B cell (primary cell): ENCODE results near the gene IFNL3. TPM values are rescaled to one million over a fixed set of nuclear protein-coding genes. Genes with fewer than 3 reads are reported as not detected.
"Not testable (repeated sequence)": the region's sequence is repeated elsewhere in the genome, so short reads cannot be mapped to it uniquely, and the experiment has no call there.

Experiments used
- ATAC-seq: fragments of 200-7000 bp; cut with Tn5 transposase; one replicate; pipeline ENCODE4 v1.10.0; 2021; ENCODE audit warnings: low read depth, mild to moderate bottlenecking, moderate number of reproducible peaks, moderate library complexity
- CTCF ChIA-PET: fragments of 350-600 bp; sonication (Branson Sonifier 250); formaldehyde crosslinking; loops from one replicate; lab custom pipeline; 2021; ENCODE audit warnings: antibody characterized with exemption, inconsistent platforms; lab: Charles Lee
- POLR2A ChIA-PET: fragments of 350-600 bp; sonication (Branson Sonifier 250); formaldehyde crosslinking; loops from one replicate; lab custom pipeline; 2021; ENCODE audit warnings: antibody characterized with exemption; lab: Charles Lee
- DNase-seq: peaks from one replicate; pipeline ENCODE4 v3.0.0; 2013
- H2AFZ ChIP-seq: 2 replicates; pipeline ENCODE4 v1.6.1; 2012; ENCODE audit warnings: mild to moderate bottlenecking, low read depth, low read length; ENCODE audit not compliant: insufficient read depth, poor library complexity, severe bottlenecking
- H3K27ac ChIP-seq, 2 donors: 1 replicate in 1 of 2; 2 replicates in 1 of 2; pipeline ENCODE4 v1.5.1; 2012 to 2013; ENCODE audit warnings: low read length in 2 of 2, mild to moderate bottlenecking in 2 of 2, moderate library complexity in 1 of 2
- H3K27me3 ChIP-seq, 4 experiments: fragments of 200-600 bp in 1 of 4; sonication (generic) in 1 of 4; replicated peaks in 1 of 4; 1 replicate in 2 of 4; 2 replicates in 2 of 4; pipeline versions ENCODE4 v1.6.1 to v1.7.0; 2013 to 2016; ENCODE audit warnings: low read length in 3 of 4, mild to moderate bottlenecking in 2 of 4, mixed read lengths in 1 of 4, moderate library complexity in 1 of 4; ENCODE audit not compliant: insufficient read depth in 4 of 4, control insufficient read depth in 3 of 4; ENCODE audit errors: control extremely low read depth in 1 of 4
- H3K36me3 ChIP-seq, 2 experiments: replicated peaks in 1 of 2; 1 replicate in 1 of 2; 2 replicates in 1 of 2; pipeline versions ENCODE4 v1.6.1 to v1.7.1; 2013; ENCODE audit warnings: low read length in 1 of 2; ENCODE audit not compliant: insufficient read depth in 2 of 2, control insufficient read depth in 1 of 2; ENCODE audit errors: control extremely low read depth in 1 of 2, extremely low read depth in 1 of 2
- H3K4me1 ChIP-seq, 2 donors: fragments of 200-600 bp in 1 of 2; sonication (generic) in 1 of 2; 1 replicate in 1 of 2; 2 replicates in 1 of 2; pipeline versions ENCODE4 v1.5.1 to v1.6.1; 2013 to 2017; ENCODE audit warnings: low read length in 2 of 2; ENCODE audit not compliant: control insufficient read depth in 2 of 2, insufficient read depth in 2 of 2
- H3K4me2 ChIP-seq: replicated peaks from 2 replicates; pipeline ENCODE3; 2012; ENCODE audit warnings: mild to moderate bottlenecking, low read depth, low read length; ENCODE audit not compliant: poor library complexity, severe bottlenecking
- H3K4me3 ChIP-seq, 5 experiments: fragments of 200-600 bp in 1 of 5; sonication (generic) in 1 of 5; 1 replicate in 3 of 5; 2 replicates in 2 of 5; pipeline versions ENCODE4 v1.5.1 to v1.7.0; 2011 to 2016; ENCODE audit warnings: low read length in 4 of 5, mild to moderate bottlenecking in 4 of 5, low read depth in 2 of 5, control low read depth in 1 of 5, moderate library complexity in 1 of 5; ENCODE audit not compliant: insufficient read depth in 1 of 5; ENCODE audit errors: control extremely low read depth in 1 of 5, extremely low read depth in 1 of 5
- H3K79me2 ChIP-seq: fragments of 200-600 bp; sonication (generic); one replicate; pipeline ENCODE4 v1.6.0; 2016; ENCODE audit warnings: low read length; ENCODE audit not compliant: control insufficient read depth, insufficient read depth
- H3K9ac ChIP-seq: fragments of 200-600 bp; sonication (generic); 2 replicates; pipeline ENCODE4 v1.6.1; 2017; ENCODE audit warnings: mild to moderate bottlenecking, low read length, moderate library complexity
- H3K9me3 ChIP-seq, 3 donors: one replicate each; pipeline versions ENCODE4 v1.6.1 to v1.7.1; 2013; ENCODE audit warnings: low read length in 2 of 3; ENCODE audit not compliant: control insufficient read depth in 2 of 3, insufficient read depth in 1 of 3; ENCODE audit errors: control extremely low read depth in 1 of 3
- H4K20me1 ChIP-seq: 2 replicates; pipeline ENCODE4 v1.6.0; 2012; ENCODE audit warnings: mild to moderate bottlenecking, low read length; ENCODE audit not compliant: insufficient read depth, control insufficient read depth, poor library complexity, severe bottlenecking
- H3K27ac Mint-ChIP-seq: one replicate; pipeline ENCODE4 v1.8.0; 2021; ENCODE audit warnings: mixed read lengths
- H3K27me3 Mint-ChIP-seq: one replicate; pipeline ENCODE4 v1.8.0; 2021; ENCODE audit warnings: mixed read lengths
- H3K4me1 Mint-ChIP-seq: one replicate; pipeline ENCODE4 v1.8.0; 2021; ENCODE audit warnings: mixed read lengths
- H3K4me3 Mint-ChIP-seq: one replicate; pipeline ENCODE4 v1.8.0; 2021; ENCODE audit warnings: mixed read lengths
- H3K9me3 Mint-ChIP-seq: one replicate; pipeline ENCODE4 v1.8.0; 2022; ENCODE audit warnings: mixed read lengths; ENCODE audit not compliant: insufficient read depth
- CTCF ChIP-seq: fragments of 200-600 bp; IDR thresholded peaks from one replicate; pipeline ENCODE4 v1.8.0; 2022; ENCODE audit warnings: antibody characterized with exemption, mild to moderate bottlenecking
- EZH2 ChIP-seq: IDR thresholded peaks from 2 replicates; pipeline ENCODE4 v1.6.1; 2012; ENCODE audit warnings: borderline replicate concordance, low read depth, mild to moderate bottlenecking, moderate library complexity, low read length; ENCODE audit not compliant: insufficient read depth, poor library complexity, severe bottlenecking
- WGBS: methylation state at CpG from one replicate; pipeline ENCODE4 v1.1.5; 2013; ENCODE audit warnings: missing lambda C conversion rate; ENCODE audit not compliant: insufficient coverage; 5-methylcytosine and 5-hydroxymethylcytosine counted together
- intact Hi-C: fragments of 100-400 bp; cut with micrococcal nuclease; formaldehyde crosslinking; loops from one replicate; pipeline ENCODE4 v1.10.0; 2022
- polyA plus RNA-seq: library from polyadenylated mRNA; depleted of rRNA; stranded (reverse); fragments of >200 nt; gene quantifications from 2 replicates; pipeline ENCODE4 v1.2.3, GENCODE V29; 2012
- total RNA-seq, 2 donors: library from RNA; stranded (reverse); fragments of 120-200 nt in 1 of 2; gene quantifications; 1 replicate in 1 of 2; 2 replicates in 1 of 2; pipeline versions ENCODE4 v1.2.3 to v1.2.4, GENCODE V29; 2013 to 2022

The IFNL3 gene
- total and polyA plus RNA-seq, 2 donors (not counting 1 experiment from before 2014, with no cell fraction given), result not detected

DNA sequence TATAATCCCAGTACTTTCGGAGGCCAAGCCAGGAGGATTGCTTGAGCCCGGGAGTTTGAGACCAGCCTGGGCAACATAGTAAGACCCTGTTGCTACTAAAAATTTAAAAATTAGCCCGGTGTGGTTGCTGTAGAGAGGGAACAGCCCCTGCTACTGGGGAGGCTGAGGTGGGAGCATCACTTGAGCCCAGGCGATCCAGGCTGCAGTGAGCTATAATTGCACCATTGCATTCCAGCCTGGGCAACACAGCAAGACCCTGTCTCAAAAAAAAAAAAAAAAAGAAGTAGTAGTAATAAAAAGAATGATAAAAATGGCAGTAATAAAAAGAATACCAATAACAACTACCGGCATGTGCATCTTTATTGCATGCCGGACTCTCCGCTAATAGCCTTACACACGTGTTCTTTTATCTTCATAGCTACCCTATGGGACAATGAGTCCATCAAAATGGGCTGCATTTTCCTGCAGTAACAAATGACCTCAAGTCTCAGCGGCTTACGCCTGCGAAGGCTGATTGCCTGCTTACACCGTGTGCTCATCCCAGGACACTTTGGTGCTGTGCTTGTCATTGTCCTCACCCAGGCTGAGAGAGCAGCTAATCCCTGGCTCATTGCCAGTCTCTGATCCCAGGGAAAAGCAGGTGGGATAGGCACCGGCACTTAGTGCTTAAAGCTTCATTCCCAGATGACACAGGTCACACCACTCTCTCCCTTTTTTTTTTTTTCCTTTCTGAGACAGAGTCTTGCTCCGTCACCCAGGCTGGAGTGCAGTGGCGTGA lies 26.4 kb downstream of the IFNL3 start:
- no peak overlapping the region for H2AFZ ChIP-seq
- H3K27ac Mint-ChIP-seq, result no peak overlapping the region
- no peaks in the 10 kb centered on the region for H3K4me1 Mint-ChIP-seq
- no peaks in the 10 kb centered on the region for H3K79me2 ChIP-seq
- TF ChIP-seq EZH2, result no peak
- no peak for TF ChIP-seq CTCF
- no peak for DNase-seq
- H3K4me1 ChIP-seq, result no peaks in the 10 kb centered on the region
- ATAC-seq, result no peak
- no peak overlapping the region for H3K4me2 ChIP-seq
- intact Hi-C loops, result no loop called here
- H3K9ac ChIP-seq, result no peak overlapping the region
- H3K27me3 ChIP-seq, result peaks cover 0 to 10% (median 1%) of the 10 kb centered on the region in 4 experiments
- H3K4me3 Mint-ChIP-seq, result no peak overlapping the region
- peaks cover 0 to 15% (median 0%) of the 10 kb centered on the region in 3 donors for H3K9me3 ChIP-seq
- no peaks in the 10 kb centered on the region for H4K20me1 ChIP-seq
- H3K9me3 Mint-ChIP-seq, result peaks cover 2% of the 10 kb centered on the region
- CTCF ChIA-PET, result no interaction called here
- H3K27me3 Mint-ChIP-seq, result peaks cover 35% of the 10 kb centered on the region
- POLR2A ChIA-PET, result no interaction called here
- H3K4me3 ChIP-seq, result no peak overlapping the region
- no peaks in the 10 kb centered on the region for H3K36me3 ChIP-seq
- 94% methylated on average over 11 of the region's 15 CpGs for WGBS
- H3K27ac ChIP-seq, result no peak overlapping the region

DNA sequence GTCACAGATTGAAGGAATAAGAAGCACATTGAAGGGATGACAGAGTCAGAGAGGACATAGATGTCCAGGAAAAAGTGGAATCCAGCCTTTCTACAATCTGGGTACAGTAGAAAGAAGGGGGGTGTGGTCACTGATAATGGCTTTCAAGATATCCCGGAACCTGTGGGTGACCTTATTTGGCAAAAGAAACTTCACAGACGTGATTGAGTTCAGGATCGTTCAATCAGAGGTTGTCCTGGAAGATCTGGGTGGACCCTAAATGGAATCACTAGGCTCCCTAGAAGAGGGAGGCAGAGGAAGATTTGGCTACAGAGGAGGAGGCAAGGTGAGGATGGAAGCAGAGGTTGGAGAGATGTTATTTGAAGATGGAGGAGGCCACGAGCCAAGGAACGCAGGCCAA lies 27.7 kb downstream of the IFNL3 start:
- no peak overlapping the region for H3K27ac Mint-ChIP-seq
- no peak overlapping the region for H3K4me3 Mint-ChIP-seq
- Histone ChIP-seq H3K4me2 (no peak overlapping the region), H3K9me3 (peaks cover 0 to 15% (median 0%) of the 10 kb centered on the region in 3 donors), H3K4me3 (no peak overlapping the region), H3K36me3 (no peaks in the 10 kb centered on the region), H3K9ac (no peak overlapping the region), H3K27me3 (peaks cover 0 to 8% (median 1%) of the 10 kb centered on the region in 4 experiments), H2AFZ (no peak overlapping the region), H3K4me1 (no peaks in the 10 kb centered on the region), H3K27ac (no peak overlapping the region), H3K79me2 (no peaks in the 10 kb centered on the region), H4K20me1 (no peaks in the 10 kb centered on the region)
- ATAC-seq (no peak), DNase-seq (no peak)
- intact Hi-C loops, result no loop called here
- POLR2A ChIA-PET, result no interaction called here
- 93% methylated on average over 5 of the region's 5 CpGs for WGBS
- TF ChIP-seq CTCF (no peak), EZH2 (no peak)
- CTCF ChIA-PET, result no interaction called here
- H3K27me3 Mint-ChIP-seq, result peaks cover 30% of the 10 kb centered on the region
- peaks cover 2% of the 10 kb centered on the region for H3K9me3 Mint-ChIP-seq
- H3K4me1 Mint-ChIP-seq, result no peaks in the 10 kb centered on the region

- POLR2A ChIA-PET, H3K27ac ChIP-seq, H3K4me1 ChIP-seq, H4K20me1 ChIP-seq, H3K9me3 Mint-ChIP-seq, ATAC-seq, H3K27me3 ChIP-seq, H3K4me3 ChIP-seq, DNase-seq, intact Hi-C loops, H2AFZ ChIP-seq, H3K79me2 ChIP-seq, H3K4me2 ChIP-seq, H3K4me1 Mint-ChIP-seq, H3K9ac ChIP-seq, H3K36me3 ChIP-seq, H3K27ac Mint-ChIP-seq, H3K4me3 Mint-ChIP-seq: not testable (repeated sequence)
- H3K9me3 ChIP-seq, result peaks cover 0 to 15% (median 0%) of the 10 kb centered on the region in 3 donors
- WGBS, result 83% methylated on average over 2 of the region's 3 CpGs
- H3K27me3 Mint-ChIP-seq, result peaks cover 19% of the 10 kb centered on the region
- CTCF ChIA-PET, result interaction anchor here (0.8 kb wide), 1 partner anchor 106 kb away, joined by 3 read pairs; no protein-coding TSS in a partner anchor
Measured at GRCh38 chr19:39215323-39215722, 29.5 kb downstream of the IFNL3 start.
